ENCODE results near the gene UGT1A8.
"Not testable (repeated sequence)": the region's sequence is repeated elsewhere in the genome, so short reads cannot be mapped to it uniquely, and the experiment has no call there.

The UGT1A8 gene

DNA sequence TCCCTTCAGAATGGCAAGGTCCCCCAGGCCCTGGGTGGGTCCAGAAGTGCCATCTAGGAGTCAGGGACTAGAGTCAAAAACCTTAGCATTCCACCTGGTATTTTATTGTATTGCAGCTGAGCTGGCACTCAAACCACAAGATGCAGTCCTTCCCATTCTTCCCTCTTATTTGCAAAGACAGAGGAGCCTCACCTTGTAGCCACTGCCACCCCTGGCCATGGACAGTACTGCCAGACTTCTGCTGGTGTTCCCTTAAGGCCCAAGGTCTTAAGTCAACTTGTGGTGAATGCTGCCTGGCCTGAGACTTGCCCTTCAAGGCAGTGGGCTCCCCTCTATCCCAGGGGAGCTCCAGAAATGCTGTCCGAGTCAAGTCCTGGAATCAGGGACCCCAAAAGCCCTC is 25.7 kb downstream of the UGT1A8 start:
- no peak for DNase-seq

DNA sequence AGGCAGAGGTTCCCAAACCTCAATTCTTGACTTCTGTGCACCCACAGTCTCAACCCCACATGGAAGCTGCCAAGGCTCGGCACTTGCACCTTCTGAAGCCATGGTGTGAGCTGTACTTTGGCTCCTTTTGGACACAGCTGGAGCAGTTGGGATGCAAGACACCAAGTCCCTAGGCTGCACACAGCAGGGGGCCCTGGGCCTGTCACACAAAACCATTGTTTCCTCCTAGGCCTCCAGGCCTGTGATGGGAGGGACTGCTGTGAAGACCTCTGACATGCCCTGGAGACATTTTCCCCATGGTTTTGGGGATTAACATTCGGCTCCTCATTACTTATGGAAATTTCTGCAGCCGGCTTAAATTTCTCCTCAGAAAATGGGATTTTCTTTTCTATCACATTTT is 28.6 kb downstream of the UGT1A8 start:
- not testable (repeated sequence) for DNase-seq

DNA sequence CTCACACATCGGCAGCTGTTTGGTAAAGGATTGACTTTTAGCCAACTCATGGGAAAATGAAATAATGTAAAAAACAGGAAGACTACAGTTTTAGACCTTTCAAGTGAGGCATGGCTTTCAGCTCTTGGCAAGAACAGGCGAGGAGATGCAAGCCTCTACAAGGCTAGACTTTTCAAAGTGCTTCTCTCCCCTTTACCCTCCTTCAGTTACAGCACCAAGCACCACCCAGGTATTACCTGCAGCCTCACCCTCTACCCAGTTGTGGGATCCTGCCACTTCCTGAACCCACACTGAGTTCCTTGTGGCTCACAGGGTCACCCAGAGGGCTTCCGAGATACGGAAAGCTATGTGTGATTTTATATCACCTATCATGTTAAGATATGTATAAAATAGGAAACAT is 33.5 kb downstream of the UGT1A8 start:
- DNase-seq: no peak

DNA sequence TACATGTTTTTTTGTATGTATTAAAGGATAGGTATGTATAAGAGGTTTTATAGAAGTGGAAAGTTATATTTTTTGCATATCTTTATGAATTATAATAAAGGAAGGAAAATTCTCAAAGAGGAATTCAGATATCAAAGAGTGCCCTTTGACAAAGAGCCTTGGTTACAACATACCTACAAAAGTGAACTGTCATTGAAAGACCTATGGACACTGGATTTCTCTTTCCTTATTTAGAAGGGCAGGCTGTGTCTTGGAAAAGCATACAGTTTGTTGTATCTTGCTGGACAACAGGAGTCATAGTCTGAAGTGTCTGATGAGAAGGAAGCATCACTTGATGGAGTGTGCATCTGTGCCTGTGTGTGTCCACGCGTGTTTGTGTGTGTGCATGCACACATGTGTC is 34.0 kb downstream of the UGT1A8 start:
- no peak for DNase-seq

DNA sequence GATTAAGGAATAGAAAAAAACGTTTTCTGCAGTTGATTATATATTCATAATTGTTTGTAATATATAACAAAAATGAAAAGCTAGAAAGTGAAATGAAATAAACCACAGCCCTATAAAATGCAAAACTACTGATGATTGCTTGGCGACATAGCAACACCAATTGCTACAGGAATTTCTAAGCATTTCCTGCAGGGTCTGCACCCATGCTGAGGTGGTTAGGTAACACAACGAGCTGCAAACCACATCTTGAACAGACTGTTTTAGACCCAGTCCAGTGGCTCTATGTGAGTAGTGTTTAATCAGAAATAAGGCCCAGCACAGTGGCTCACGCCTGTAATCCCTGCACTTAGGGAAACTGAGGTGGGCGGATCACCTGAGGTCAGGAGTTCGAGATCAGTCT is 37.1 kb downstream of the UGT1A8 start:
- no peak for DNase-seq

DNA sequence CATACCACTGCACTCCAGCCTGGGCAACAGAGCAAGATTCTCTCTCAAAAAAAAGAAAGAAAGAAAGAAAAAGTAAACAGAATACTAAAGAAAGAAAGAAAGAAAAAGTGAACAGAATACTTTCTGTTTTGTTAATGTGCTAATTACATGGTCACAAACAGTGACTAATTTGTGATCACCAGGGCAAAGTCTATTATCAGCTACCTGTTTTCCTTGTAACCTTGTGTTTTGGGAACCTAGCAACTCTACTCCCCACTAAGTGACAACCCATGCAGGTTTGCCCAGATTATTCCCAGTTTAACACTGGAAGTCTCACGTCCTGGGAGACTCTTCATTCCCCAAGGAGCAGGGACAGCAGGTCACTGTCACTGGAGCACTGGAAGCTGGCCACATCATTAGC is 37.6 kb downstream of the UGT1A8 start:
- no peak for DNase-seq

DNA sequence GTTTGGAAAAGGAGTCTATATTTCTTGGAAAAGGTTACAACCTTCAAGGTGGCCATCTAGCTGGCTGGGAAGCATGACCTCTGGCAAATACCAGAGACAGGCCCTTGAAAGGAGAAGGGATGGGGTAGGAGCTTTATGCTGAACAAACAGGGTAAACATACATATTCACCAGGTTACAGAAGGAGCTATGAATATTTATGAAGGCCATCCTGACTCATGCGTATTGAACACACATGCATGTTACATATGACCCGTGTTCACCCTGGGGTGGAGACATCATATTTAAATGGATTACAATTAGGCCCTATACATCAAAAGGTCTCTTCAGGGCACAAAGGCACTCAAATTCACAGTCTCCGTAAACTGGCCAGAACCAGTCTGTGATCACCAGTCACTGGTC is 38.5 kb downstream of the UGT1A8 start:
- DNase-seq: not testable (repeated sequence)

DNA sequence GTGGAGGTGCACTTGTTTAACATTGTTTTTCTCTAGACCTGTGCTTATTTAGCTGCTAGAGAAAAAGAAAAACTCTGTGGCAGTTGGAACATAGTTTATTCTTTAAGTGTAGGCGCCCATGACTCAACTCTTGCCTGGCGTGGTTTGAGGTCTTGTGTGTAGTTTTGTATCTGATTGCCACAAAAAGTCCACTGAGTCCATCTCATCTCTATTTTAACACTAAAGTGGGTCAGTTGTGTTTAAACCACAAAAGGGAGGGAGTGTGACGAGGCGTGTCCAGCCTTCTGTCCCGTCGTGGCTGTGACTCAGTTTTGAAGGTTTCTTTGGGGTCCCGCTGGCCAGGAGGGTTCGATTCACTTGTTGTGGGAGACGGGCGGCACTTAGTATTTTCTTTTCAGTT is 39.0 kb downstream of the UGT1A8 start:
- DNase-seq: no peak

DNA sequence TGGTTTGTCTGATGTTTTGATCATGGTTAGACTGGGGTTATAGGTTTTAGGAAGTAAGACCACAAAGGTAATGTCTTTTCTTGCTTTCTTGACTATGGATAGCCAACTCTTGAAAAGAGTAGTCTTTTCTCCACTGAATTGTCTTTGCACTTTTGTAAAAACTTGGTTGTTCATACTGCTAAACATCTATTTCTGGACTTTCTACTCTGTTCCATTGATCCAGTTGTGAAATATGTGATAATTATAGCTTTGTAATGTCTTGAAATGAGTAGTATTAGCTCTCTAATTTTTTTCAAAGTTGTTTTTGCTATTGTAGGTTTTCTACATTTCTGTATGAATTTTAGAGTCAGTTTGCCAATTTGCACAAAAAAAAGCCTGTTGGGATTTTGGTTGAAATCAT is 41.2 kb downstream of the UGT1A8 start:
- no peak for DNase-seq

DNA sequence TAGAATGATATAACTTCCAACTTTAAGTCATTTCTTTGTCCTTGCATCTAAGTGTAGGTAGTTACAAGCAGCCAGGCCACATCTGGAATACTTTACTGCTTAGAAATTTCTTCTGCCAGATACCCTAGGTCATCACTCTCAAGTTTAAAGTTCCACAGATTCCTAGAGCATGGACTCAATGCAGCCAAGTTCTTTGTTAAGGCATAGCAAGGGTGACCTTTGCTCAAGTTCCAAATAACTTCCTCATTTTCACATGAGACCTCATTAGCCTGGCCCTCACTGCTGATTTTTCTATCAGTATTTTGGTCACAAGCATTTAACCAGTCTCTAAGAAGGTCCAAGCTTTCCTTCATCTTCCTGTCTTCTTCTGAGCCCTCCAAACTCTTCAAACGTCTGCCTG is 46.5 kb downstream of the UGT1A8 start:
- DNase-seq: no peak

DNA sequence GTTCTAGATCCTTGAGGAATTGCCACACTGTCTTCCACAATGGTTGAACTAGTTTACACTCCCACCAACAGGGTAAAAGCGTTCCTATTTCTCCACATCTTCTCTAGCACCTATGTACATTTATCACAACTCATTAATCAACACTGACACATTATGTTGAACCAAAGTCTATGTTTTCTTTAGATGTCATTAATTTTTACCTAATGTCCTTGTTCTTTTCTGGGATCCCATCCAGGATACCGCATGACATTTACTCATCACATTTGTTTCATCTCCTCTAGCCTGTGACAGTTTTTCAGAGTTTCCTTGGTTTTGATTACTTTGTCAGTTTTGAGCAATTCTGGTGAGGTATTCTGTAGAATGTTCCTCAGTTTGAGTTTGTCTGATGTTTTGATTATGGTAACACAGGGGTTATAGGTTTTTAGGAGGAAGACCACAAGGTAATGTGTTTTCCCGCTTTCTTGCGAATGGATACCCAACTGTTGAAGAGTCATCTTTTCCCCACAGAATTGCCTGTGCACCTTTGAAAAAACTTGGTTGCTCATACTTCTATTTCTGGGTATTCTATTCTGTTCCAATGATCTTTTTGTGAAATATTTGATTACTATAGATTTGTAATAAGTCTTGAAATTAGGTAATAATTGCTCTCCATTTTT is 51.3 kb downstream of the UGT1A8 start:
- no peak for DNase-seq

DNA sequence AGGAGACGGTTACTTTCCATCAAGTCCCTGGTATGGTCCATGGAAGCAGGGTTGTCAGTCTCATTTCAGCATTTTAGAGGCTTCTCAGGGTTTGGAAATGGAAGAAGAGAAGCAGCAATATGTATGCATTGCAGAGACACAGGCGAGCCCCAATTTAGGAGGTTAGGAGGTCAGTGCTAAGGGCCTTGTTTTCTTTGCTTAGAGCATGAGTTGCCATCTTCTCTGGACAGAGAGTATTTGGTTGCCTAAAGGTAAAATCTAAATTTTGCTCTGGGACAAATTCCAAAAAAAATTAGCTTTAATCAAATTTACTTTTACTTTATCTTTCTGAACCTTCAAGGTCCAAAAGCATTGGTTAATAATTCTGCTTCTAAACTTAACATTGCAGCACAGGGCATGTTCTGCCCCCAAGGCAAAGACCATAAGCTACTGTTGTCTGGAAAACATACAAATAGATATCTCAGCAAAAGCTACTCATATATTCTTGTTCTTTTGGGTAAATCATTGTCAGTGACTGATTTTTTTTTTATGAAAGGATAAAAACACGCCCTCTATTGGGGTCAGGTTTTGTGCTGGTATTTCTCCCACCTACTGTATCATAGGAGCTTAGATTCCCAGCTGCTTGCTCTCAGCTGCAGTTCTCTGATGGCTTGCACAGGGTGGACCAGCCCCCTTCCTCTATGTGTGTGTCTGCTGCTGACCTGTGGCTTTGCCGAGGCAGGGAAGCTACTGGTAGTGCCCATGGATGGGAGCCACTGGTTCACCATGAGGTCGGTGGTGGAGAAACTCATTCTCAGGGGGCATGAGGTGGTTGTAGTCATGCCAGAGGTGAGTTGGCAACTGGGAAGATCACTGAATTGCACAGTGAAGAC is 54.1 kb downstream of the UGT1A8 start, which contains the start of gene UGT1A9:
UGT1A9 (plus strand) TSS at position 609 of the 872 bp plus-strand sequence; CDS start at position 646, 37 bp downstream.
- no peak for DNase-seq

DNA sequence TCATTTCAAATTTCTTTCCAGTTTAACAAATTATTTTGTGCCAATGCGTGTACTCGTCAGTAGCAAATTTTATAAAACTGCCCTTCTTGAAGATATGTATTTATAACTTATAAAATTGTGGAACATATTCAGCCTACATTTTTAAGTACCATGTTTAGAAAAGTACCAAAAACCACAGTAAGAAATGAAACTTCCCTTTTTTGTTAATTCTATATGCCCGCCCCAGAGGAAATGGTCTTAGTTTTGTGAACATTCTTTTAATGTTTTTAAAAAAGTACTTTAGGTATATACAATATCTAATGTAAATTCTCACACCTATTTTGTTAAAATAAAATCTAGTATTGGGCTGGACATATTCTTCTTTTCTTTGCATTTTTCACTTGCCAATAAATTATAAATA is 55.5 kb downstream of the UGT1A8 start:
- no peak for DNase-seq

DNA sequence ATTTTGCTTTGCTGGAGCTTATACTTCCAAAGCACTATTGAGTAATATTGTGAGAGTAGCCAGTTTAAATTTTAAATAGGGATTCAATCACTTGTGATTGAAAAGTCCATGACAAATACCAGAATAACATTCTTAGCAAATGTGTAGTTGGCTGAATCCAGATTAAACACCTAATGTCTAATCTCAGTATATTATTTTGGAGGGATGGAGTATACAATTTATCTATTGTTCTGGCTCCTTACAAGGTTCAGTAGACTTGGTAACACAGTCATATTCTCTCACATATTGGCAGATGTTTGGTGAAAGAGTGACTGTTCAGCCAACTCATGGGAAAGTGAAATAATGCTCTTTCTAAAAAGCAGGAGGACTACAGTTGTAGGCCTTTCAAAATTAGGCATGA is 56.5 kb downstream of the UGT1A8 start:
- no peak for DNase-seq

DNA sequence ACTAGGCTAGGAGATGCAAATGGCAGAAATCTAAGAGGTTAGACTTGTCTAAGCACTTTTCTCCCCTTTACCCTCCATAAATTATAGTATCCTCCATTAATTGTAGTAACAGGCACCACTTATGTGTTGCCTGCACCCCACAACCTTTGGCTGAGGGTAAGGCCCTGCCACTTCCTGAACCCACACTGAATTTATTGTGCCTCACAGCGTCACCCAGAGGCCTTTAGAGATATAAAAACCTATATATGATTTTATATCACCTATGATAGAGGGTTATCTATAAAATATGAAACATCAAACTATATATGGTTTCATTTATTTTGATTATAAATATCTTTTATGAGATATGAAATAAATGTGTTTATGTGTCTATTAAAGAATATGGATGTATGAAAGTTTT is 56.9 kb downstream of the UGT1A8 start:
- no peak for DNase-seq

DNA sequence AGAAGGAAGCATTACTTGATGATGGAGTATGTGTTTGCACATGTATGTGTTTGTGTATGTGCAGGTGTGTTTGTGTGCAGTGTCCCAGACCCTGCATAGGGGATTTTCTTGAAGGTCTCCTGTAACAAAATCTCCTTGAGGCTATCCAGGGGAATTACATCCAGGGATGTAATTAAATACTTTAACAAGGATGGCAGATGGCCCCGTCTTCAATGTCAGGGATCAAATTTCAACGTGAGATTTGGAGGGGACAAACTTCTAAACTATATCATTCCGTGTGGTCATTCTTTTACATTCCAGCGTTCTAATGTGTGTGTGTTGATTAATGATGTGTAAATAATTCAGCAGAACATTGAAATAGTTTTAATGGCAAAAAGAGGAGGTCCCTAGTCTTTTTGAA is 57.6 kb downstream of the UGT1A8 start:
- DNase-seq: no peak

DNA sequence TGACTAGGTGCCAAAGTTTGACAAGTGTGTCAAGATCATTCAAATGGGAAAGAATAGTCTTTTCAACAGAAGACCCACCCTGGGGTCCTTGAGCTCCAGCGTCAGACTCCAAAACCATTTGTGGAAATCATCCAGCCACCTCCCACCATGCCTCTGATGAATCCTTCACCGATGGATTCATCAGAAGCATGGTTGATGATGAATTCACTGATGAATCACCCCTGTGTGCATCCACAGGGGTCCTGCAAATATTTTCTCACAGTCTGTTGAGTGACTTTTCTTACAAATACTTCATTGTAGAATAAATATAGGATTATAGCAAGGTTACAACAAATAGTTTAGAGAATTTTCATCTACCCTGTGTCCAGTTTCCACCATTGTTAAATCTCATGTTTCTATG is 58.6 kb downstream of the UGT1A8 start:
- no peak for DNase-seq

DNA sequence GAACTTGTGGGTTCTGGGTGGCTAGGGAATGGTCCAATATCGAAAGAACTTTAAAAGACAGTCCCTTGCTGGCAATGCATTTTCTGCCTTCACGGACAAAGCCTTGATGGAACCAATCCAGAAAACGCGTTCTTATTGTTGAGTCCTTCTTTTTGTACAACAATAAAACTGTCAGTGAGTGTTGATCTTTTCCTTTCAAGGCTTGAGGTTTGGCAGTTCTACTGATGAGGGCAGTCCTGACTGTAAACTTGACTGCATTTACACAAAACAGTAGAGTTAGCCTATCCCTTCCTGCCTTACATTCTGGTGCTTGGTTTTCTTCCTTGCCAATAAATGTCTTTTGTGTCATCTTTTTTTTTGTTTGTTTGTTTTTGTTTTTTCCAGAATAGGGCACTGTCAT is 61.8 kb downstream of the UGT1A8 start:
- no peak for DNase-seq

DNA sequence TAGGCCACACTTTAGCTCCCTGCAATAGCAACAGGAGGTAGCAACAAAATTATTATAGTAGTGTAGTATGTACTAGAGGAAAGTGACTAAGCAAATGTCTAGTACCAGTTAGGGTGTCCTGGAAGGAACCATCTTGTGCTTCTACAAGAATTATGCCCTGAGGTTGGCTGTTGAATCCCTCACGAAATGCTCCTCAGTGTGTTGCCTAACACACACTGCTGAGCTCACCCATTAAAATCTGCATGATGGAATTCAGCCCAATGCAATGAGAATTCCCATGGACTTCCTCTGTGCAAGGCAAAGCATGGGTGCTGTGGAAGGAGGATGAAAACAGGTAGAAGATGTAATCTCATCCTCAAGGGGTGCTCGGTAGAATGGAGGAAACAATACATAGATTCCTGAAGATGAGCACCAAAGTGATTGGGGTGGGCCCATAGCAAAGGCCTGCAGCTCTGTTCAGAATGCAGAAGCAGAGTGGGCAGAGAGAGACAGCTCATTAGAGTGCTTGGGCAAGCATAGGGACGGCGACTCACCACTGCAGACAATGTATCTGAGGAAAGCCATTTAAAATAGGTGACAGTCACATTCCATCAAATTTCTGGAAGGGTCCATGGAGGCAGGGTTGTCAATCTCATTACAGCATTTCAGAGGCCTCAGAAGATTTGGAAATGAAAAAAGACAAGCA is 63.1 kb downstream of the UGT1A8 start:
- no peak for DNase-seq

DNA sequence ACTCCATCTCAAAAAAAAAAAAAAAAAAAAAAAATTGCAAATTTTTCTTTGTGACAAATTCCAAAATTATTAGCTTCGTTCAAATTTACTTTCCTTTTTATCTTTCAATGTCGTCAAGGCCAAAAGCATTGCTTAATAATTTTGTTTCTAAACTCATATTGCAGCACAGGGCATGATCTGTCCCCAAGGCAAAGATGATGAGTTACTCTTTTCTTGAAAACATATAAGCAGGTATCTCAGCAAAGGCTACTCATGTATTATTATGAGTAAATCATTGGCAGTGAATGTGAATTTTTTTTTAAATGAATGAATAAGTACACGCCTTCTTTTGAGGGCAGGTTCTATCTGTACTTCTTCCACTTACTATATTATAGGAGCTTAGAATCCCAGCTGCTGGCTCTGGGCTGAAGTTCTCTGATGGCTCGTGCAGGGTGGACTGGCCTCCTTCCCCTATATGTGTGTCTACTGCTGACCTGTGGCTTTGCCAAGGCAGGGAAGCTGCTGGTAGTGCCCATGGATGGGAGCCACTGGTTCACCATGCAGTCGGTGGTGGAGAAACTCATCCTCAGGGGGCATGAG is 64.2 kb downstream of the UGT1A8 start, which contains the start of gene UGT1A7:
UGT1A7 (plus strand) TSS at position 381 of the 579 bp plus-strand sequence; CDS start at position 418, 37 bp downstream.
- DNase-seq: no peak

DNA sequence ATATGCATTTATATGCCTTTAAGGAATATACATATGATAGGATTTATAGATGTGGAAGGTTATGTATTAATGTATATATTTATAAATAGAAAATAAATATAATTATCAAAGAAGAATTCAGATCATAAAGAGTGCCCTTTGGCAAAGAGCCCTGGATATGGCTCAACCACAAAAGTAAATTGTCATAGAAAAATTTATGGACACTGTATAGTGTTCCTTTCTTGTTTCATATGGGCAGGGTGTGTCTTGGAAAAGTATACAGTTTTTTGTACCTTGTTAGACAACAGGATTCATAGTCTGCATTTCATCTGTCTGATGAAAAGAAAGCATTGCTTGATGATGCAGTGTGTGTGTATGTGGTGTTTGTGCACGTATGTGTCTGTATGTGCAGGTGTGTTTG is 67.2 kb downstream of the UGT1A8 start:
- DNase-seq: no peak

DNA sequence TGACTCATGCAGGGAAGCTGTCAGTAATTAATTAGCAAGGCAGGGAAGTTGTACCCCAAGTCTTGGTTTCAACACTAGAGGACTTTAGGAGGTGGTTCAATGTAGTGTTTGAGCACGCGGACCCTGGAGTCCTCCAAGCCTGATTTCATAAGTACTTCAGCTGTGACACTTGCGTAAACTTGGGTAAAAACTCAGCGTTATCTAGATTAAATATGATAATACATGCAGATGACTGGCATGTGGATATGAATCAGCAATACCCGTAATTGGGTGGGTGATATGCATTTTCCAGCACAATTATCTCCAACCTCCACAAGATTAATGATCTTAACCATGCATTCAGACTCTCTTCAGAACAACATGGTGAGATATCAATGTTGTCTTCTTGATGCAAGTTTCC is 69.5 kb downstream of the UGT1A8 start:
- DNase-seq: no peak

DNA sequence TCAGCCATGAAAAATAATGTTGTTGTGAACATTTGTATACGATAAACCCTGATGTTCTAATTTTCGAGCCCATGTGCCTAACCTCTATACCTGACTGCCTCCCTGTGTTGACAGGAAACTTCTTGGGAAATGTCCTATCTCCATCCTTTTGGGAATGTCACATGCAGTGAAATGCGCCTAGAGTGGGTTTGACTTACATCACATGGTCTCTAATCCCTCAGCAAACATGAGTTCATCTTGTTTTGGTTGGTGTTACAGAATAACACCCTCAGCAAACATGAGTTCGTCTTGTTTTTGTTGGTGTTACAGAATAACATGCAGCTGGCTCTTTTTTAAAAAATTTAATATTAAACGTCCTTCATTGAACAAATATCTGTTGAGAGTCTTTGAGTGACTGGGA is 70.9 kb downstream of the UGT1A8 start:
- no peak for DNase-seq

All from midbrain (tissue), 1 donor.